WTC11 (cell line): ENCODE results near the gene MAGEC1. TPM values are rescaled to one million over a fixed set of nuclear protein-coding genes. Genes with fewer than 3 reads are reported as not detected.

Source experiments
- ATAC-seq: fragments of 200-7000 bp; cut with Tn5 transposase; 2 replicates; pipeline ENCODE4 v1.10.0; 2021; ENCODE audit warnings: mild to moderate bottlenecking, moderate library complexity
- CTCF ChIA-PET: fragments of 300-600 bp; sonication (Branson Sonifier 250); formaldehyde crosslinking; loops from one replicate; lab custom pipeline; 2021; ENCODE audit warnings: antibody characterized with exemption; lab: Charles Lee
- POLR2A ChIA-PET: fragments of 350-600 bp; sonication (Branson Sonifier 250); formaldehyde crosslinking; loops from one replicate; lab custom pipeline; 2021; ENCODE audit warnings: antibody characterized with exemption; lab: Charles Lee
- DNase-seq: peaks from one replicate; pipeline ENCODE4 v3.0.0; 2021; ENCODE audit warnings: low spot score
- H3K27ac Mint-ChIP-seq: 2 replicates; pipeline ENCODE4 v1.8.0; 2021; ENCODE audit warnings: mixed read lengths
- H3K27me3 Mint-ChIP-seq: 2 replicates; pipeline ENCODE4 v1.8.0; 2021; ENCODE audit warnings: low read depth, mild to moderate bottlenecking, moderate library complexity, mixed read lengths
- H3K36me3 Mint-ChIP-seq: 2 replicates; pipeline ENCODE4 v1.8.0; 2021; ENCODE audit warnings: mixed read lengths
- H3K4me1 Mint-ChIP-seq: 2 replicates; pipeline ENCODE4 v1.8.0; 2022; ENCODE audit warnings: mixed read lengths
- H3K4me3 Mint-ChIP-seq: 2 replicates; pipeline ENCODE4 v1.8.0; 2021; ENCODE audit warnings: mild to moderate bottlenecking, moderate library complexity, mixed read lengths
- H3K9me3 Mint-ChIP-seq: 2 replicates; pipeline ENCODE4 v1.8.0; 2021; ENCODE audit warnings: mixed read lengths
- ATF1 ChIP-seq: sonication (generic); formaldehyde crosslinking; IDR thresholded peaks from 2 replicates; pipeline ENCODE4 v1.8.1; 2023; ENCODE audit warnings: mild to moderate bottlenecking, moderate library complexity, missing genetic modification reagents
- CBFB ChIP-seq: sonication (generic); formaldehyde crosslinking; IDR thresholded peaks from 2 replicates; pipeline ENCODE4 v1.8.1; 2022; ENCODE audit warnings: mild to moderate bottlenecking, low read depth, missing genetic modification reagents
- CREB1 ChIP-seq: sonication (generic); formaldehyde crosslinking; IDR thresholded peaks from 2 replicates; pipeline ENCODE4 v1.8.0; 2023; ENCODE audit warnings: mild to moderate bottlenecking, missing genetic modification reagents
- CREM ChIP-seq: sonication (generic); formaldehyde crosslinking; IDR thresholded peaks from 2 replicates; pipeline ENCODE4 v1.8.1; 2022; ENCODE audit warnings: mild to moderate bottlenecking, missing genetic modification reagents, moderate library complexity
- E2F5 ChIP-seq: sonication (generic); formaldehyde crosslinking; IDR thresholded peaks from 2 replicates; pipeline ENCODE4 v1.8.1; 2022; ENCODE audit warnings: mild to moderate bottlenecking, moderate library complexity, missing genetic modification reagents
- ETV6 ChIP-seq: sonication (generic); formaldehyde crosslinking; IDR thresholded peaks from 2 replicates; pipeline ENCODE4 v1.8.1; 2022; ENCODE audit warnings: mild to moderate bottlenecking, missing genetic modification reagents
- FOXP4 ChIP-seq: sonication (generic); formaldehyde crosslinking; IDR thresholded peaks from 2 replicates; pipeline ENCODE4 v1.8.0; 2022; ENCODE audit warnings: mild to moderate bottlenecking, missing genetic modification reagents
- NFATC4 ChIP-seq: fragments of 250-450 bp; sonication (Bioruptor Pico); IDR thresholded peaks from 2 replicates; pipeline ENCODE4 v1.9.0; 2021; ENCODE audit warnings: mild to moderate bottlenecking
- NFE2L1 ChIP-seq: sonication (generic); formaldehyde crosslinking; IDR thresholded peaks from 2 replicates; pipeline ENCODE4 v1.8.1; 2023; ENCODE audit warnings: missing genetic modification reagents
- NFYB ChIP-seq: sonication (generic); formaldehyde crosslinking; conservative IDR thresholded peaks from 2 replicates; pipeline ENCODE4 v1.8.0; 2022; ENCODE audit warnings: low read depth, missing genetic modification reagents
- PRDM15 ChIP-seq: sonication (generic); formaldehyde crosslinking; IDR thresholded peaks from 2 replicates; pipeline ENCODE4 v1.8.0; 2022; ENCODE audit warnings: missing genetic modification reagents
- RORB ChIP-seq: fragments of 250-450 bp; sonication (Bioruptor Pico); IDR thresholded peaks from 2 replicates; pipeline ENCODE4 v1.9.0; 2021; ENCODE audit warnings: mild to moderate bottlenecking
- TEAD1 ChIP-seq: sonication (generic); formaldehyde crosslinking; IDR thresholded peaks from 2 replicates; pipeline ENCODE4 v1.8.0; 2022; ENCODE audit warnings: mild to moderate bottlenecking, missing genetic modification reagents
- TEAD4 ChIP-seq: sonication (generic); formaldehyde crosslinking; IDR thresholded peaks from 2 replicates; pipeline ENCODE4 v1.8.0; 2022; ENCODE audit warnings: mild to moderate bottlenecking, missing genetic modification reagents
- TP53 ChIP-seq: sonication (generic); formaldehyde crosslinking; IDR thresholded peaks from 2 replicates; pipeline ENCODE4 v1.8.1; 2023; ENCODE audit warnings: mild to moderate bottlenecking, missing genetic modification reagents
- ZBTB43 ChIP-seq: sonication (generic); formaldehyde crosslinking; IDR thresholded peaks from 2 replicates; pipeline ENCODE4 v1.8.1; 2023; ENCODE audit warnings: mild to moderate bottlenecking, missing genetic modification reagents
- ZNF138 ChIP-seq: sonication (generic); formaldehyde crosslinking; conservative IDR thresholded peaks from 2 replicates; pipeline ENCODE4 v1.8.1; 2022; ENCODE audit warnings: mild to moderate bottlenecking, moderate library complexity, missing genetic modification reagents
- ZNF219 ChIP-seq: sonication (generic); formaldehyde crosslinking; IDR thresholded peaks from 2 replicates; pipeline ENCODE4 v1.8.0; 2023; ENCODE audit warnings: missing genetic modification reagents, mild to moderate bottlenecking, borderline replicate concordance
- ZNF281 ChIP-seq: sonication (generic); formaldehyde crosslinking; IDR thresholded peaks from 2 replicates; pipeline ENCODE4 v1.8.0; 2023; ENCODE audit warnings: mild to moderate bottlenecking, missing genetic modification reagents
- ZNF425 ChIP-seq: fragments of 250-450 bp; sonication (Bioruptor Pico); conservative IDR thresholded peaks from 2 replicates; pipeline ENCODE4 v1.9.0; 2021; ENCODE audit warnings: mild to moderate bottlenecking
- total RNA-seq: library from RNA; stranded (reverse); gene quantifications from 3 replicates; pipeline ENCODE4 v1.2.3, GENCODE V29; 2021

MAGEC1 gene
- total RNA-seq, 1 experiment from 2014 or later = 0.07 TPM

GRCh38 chrX:141924293-141924692, 20.6 kb downstream of the MAGEC1 start (continued):
- TF ChIP-seq ZNF219 (no peak), CREB1 (CRISPR knock-in tag) (no peak), ZNF425 (CRISPR knock-in tag) (no peak), ZBTB43 (CRISPR knock-in tag) (no peak), TEAD4 (no peak), ETV6 (CRISPR knock-in tag) (no peak), NFE2L1 (CRISPR knock-in tag) (no peak), ATF1 (CRISPR knock-in tag) (no peak), TP53 (CRISPR knock-in tag) (no peak)

GRCh38 chrX:141928432-141928831, 24.7 kb downstream of the MAGEC1 start:
- Mint-ChIP-seq H3K4me1 (no peaks in the 10 kb centered on the region), H3K36me3 (no peaks in the 10 kb centered on the region), H3K9me3 (peaks cover 21% of the 10 kb centered on the region), H3K4me3 (no peak overlapping the region), H3K27me3 (no peaks in the 10 kb centered on the region), H3K27ac (no peak overlapping the region)
- ChIA-PET CTCF (no interaction called here), POLR2A (no interaction called here)
- ATAC-seq = no peak
- TF ChIP-seq CREM (CRISPR knock-in tag) (no peak), NFATC4 (CRISPR knock-in tag) (no peak), ZNF281 (no peak)
- DNase-seq = no peak

GRCh38 chrX:141934059-141934641, 30.5 kb downstream of the MAGEC1 start:
- ChIA-PET POLR2A (no interaction called here), CTCF (no interaction called here)
- Mint-ChIP-seq H3K27ac (no peak overlapping the region), H3K36me3 (peaks cover 5% of the 10 kb centered on the region; the same call in 1 of the 2 replicates), H3K4me1 (no peaks in the 10 kb centered on the region), H3K4me3 (no peak overlapping the region), H3K27me3 (no peaks in the 10 kb centered on the region), H3K9me3 (peaks cover 4% of the 10 kb centered on the region)
- DNase-seq (no peak), ATAC-seq (no peak)
- TF ChIP-seq NFYB (CRISPR knock-in tag) = no peak
- TF ChIP-seq RORB (CRISPR knock-in tag) = no peak
- TF ChIP-seq CBFB = no peak
- no peak for TF ChIP-seq FOXP4 (CRISPR knock-in tag)
- TF ChIP-seq PRDM15 (CRISPR knock-in tag) = no peak
- TF ChIP-seq E2F5 (CRISPR knock-in tag) = no peak
- TF ChIP-seq TEAD1 (CRISPR knock-in tag) = no peak
- TF ChIP-seq ZNF138 (CRISPR knock-in tag) = no peak
- TF ChIP-seq ZBTB43 (CRISPR knock-in tag) = no peak
- TF ChIP-seq ETV6 (CRISPR knock-in tag) = no peak
